HepG2 (cell line): ENCODE measurements around the gene ABHD4. TPM values are rescaled to one million over a fixed set of nuclear protein-coding genes. Genes with fewer than 3 reads are reported as not detected.

ENCODE experiments used
- ATF3 ChIP-seq: sonication (generic); formaldehyde crosslinking; IDR thresholded peaks from 2 replicates; pipeline ENCODE4 v1.4.0; 2020; ENCODE audit warnings: missing genetic modification reagents
- KAT7 ChIP-seq: IDR thresholded peaks from 2 replicates; pipeline ENCODE4 v1.6.1; 2018; ENCODE audit warnings: borderline replicate concordance, missing compliant biosample characterization
- MYNN ChIP-seq: sonication (generic); formaldehyde crosslinking; IDR thresholded peaks from 2 replicates; pipeline ENCODE4 v1.4.0; 2020; ENCODE audit warnings: mild to moderate bottlenecking, low read depth, missing genetic modification reagents
- YEATS2 ChIP-seq: sonication (generic); formaldehyde crosslinking; IDR thresholded peaks from 2 replicates; pipeline ENCODE4 v1.4.0; 2020; ENCODE audit warnings: missing genetic modification reagents, borderline replicate concordance
- ZBTB26 ChIP-seq: IDR thresholded peaks from 2 replicates; pipeline ENCODE4 v1.6.1; 2016; ENCODE audit warnings: missing compliant biosample characterization, missing genetic modification reagents, borderline replicate concordance
- ZMYM4 ChIP-seq: sonication (generic); formaldehyde crosslinking; IDR thresholded peaks from 2 replicates; pipeline ENCODE4 v1.8.1; 2023; ENCODE audit warnings: mild to moderate bottlenecking, missing genetic modification reagents
- polyA plus RNA-seq, 8 experiments: library from polyadenylated mRNA; depleted of rRNA in 3 of 8; stranded (reverse) in 7 of 8; unstranded in 1 of 8; fragments of >200 nt; fragmentation: Illumina TruSeq in 4 of 8; extraction: Trizol in 4 of 8; gene quantifications; 2 replicates each; pipeline versions ENCODE4 v1.2.1 to v1.2.3, GENCODE V29; 2011 to 2016; ENCODE audit warnings: low read depth in 4 of 8, missing spikeins in 1 of 8, mixed read lengths in 1 of 8; ENCODE audit not compliant: insufficient read depth in 1 of 8
- total RNA-seq, 5 experiments: library from RNA; depleted of rRNA; stranded (reverse); fragments of >200 nt; fragmentation: Illumina TruSeq; extraction: Trizol; gene quantifications; 2 replicates each; pipeline ENCODE4 v1.2.3, GENCODE V29; 2016; ENCODE audit warnings: low read depth in 1 of 5
- TF ChIP-seq, protein P1 (sequence below), 2 experiments: fragments of 450-650 bp in 1 of 2; sonication (generic) in 1 of 2; formaldehyde crosslinking in 1 of 2; IDR thresholded peaks; 2 replicates each; pipeline versions ENCODE4 v1.6.1 to v1.8.0; 2016 to 2022; ENCODE audit warnings: antibody characterized with exemption in 1 of 2, mild to moderate bottlenecking in 1 of 2, missing genetic modification reagents in 1 of 2
- TF ChIP-seq, protein P2 (sequence below): sonication (generic); formaldehyde crosslinking; IDR thresholded peaks from 2 replicates; pipeline ENCODE4 v1.5.0; 2020; ENCODE audit warnings: mild to moderate bottlenecking, missing genetic modification reagents
- TF ChIP-seq, protein P3 (sequence below): sonication (generic); formaldehyde crosslinking; IDR thresholded peaks from 2 replicates; pipeline ENCODE4 v1.4.0; 2020; ENCODE audit warnings: missing genetic modification reagents

ABHD4 gene
- total and polyA plus RNA-seq, 2 of the 13 experiments (the other 11 are each of a cell fraction or from before 2014, with no cell fraction given), result 16.1 to 47.5 TPM

DNA sequence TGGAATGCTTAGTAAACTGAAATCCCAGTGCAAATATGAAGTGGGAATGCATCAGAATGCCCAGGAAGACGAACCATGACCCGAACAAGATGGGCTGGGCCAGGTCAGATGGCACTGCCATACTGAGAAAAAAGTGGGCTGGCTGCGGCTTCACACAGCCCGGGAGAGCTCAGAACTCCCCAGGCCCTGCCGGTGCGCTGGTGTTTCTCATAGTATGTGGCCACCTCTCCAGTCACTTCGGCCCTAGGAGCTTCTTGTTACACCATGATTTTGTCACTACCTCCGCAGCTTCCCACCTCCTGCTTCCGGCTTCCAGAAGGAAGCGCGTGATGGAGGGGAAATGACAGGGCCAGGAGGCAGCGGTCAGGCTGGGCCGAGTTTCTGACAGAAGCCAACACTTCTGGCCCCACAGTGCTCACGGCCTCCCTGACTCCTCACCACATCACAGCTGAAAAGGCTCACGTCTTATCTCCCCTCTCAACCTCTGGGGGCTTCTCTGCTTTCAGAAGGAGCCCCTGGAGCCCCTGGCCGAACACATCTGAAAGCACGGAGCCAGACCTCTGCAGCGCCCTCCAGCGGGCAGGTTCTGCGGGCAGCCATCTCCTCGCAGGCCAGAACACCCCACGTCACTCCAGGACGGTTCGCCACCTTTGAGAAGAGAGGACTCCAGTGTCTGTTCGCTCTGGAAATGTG lies 39.7 kb upstream of the ABHD4 start (continued):
- TF ChIP-seq, protein P1, sequence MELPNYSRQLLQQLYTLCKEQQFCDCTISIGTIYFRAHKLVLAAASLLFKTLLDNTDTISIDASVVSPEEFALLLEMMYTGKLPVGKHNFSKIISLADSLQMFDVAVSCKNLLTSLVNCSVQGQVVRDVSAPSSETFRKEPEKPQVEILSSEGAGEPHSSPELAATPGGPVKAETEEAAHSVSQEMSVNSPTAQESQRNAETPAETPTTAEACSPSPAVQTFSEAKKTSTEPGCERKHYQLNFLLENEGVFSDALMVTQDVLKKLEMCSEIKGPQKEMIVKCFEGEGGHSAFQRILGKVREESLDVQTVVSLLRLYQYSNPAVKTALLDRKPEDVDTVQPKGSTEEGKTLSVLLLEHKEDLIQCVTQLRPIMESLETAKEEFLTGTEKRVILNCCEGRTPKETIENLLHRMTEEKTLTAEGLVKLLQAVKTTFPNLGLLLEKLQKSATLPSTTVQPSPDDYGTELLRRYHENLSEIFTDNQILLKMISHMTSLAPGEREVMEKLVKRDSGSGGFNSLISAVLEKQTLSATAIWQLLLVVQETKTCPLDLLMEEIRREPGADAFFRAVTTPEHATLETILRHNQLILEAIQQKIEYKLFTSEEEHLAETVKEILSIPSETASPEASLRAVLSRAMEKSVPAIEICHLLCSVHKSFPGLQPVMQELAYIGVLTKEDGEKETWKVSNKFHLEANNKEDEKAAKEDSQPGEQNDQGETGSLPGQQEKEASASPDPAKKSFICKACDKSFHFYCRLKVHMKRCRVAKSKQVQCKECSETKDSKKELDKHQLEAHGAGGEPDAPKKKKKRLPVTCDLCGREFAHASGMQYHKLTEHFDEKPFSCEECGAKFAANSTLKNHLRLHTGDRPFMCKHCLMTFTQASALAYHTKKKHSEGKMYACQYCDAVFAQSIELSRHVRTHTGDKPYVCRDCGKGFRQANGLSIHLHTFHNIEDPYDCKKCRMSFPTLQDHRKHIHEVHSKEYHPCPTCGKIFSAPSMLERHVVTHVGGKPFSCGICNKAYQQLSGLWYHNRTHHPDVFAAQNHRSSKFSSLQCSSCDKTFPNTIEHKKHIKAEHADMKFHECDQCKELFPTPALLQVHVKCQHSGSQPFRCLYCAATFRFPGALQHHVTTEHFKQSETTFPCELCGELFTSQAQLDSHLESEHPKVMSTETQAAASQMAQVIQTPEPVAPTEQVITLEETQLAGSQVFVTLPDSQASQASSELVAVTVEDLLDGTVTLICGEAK (IDR thresholded peaks at IDR 0.05), result no peak
- TF ChIP-seq, protein P1 (CRISPR knock-in tag; IDR thresholded peaks at IDR 0.05), result peak; percentile 53; the same call in 1 of the 2 replicates
- TF ChIP-seq ZMYM4 (CRISPR knock-in tag) (no peak), ATF3 (CRISPR knock-in tag) (0 out of 2 replicates have a peak, but pooled peaks have one; percentile 16), ZBTB26 (CRISPR knock-in tag) (0 out of 2 replicates have a peak, but pooled peaks have one; percentile 4), YEATS2 (CRISPR knock-in tag) (peak; percentile 49; the same call in 1 of the 2 replicates), KAT7 (CRISPR knock-in tag) (0 out of 2 replicates have a peak, but pooled peaks have one; percentile 60), MYNN (0 out of 2 replicates have a peak, but pooled peaks have one; percentile 15)
- TF ChIP-seq, protein P2, sequence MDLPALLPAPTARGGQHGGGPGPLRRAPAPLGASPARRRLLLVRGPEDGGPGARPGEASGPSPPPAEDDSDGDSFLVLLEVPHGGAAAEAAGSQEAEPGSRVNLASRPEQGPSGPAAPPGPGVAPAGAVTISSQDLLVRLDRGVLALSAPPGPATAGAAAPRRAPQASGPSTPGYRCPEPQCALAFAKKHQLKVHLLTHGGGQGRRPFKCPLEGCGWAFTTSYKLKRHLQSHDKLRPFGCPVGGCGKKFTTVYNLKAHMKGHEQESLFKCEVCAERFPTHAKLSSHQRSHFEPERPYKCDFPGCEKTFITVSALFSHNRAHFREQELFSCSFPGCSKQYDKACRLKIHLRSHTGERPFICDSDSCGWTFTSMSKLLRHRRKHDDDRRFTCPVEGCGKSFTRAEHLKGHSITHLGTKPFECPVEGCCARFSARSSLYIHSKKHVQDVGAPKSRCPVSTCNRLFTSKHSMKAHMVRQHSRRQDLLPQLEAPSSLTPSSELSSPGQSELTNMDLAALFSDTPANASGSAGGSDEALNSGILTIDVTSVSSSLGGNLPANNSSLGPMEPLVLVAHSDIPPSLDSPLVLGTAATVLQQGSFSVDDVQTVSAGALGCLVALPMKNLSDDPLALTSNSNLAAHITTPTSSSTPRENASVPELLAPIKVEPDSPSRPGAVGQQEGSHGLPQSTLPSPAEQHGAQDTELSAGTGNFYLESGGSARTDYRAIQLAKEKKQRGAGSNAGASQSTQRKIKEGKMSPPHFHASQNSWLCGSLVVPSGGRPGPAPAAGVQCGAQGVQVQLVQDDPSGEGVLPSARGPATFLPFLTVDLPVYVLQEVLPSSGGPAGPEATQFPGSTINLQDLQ, result peak; percentile 20; the same call in 1 of the 2 replicates
- TF ChIP-seq, protein P3, sequence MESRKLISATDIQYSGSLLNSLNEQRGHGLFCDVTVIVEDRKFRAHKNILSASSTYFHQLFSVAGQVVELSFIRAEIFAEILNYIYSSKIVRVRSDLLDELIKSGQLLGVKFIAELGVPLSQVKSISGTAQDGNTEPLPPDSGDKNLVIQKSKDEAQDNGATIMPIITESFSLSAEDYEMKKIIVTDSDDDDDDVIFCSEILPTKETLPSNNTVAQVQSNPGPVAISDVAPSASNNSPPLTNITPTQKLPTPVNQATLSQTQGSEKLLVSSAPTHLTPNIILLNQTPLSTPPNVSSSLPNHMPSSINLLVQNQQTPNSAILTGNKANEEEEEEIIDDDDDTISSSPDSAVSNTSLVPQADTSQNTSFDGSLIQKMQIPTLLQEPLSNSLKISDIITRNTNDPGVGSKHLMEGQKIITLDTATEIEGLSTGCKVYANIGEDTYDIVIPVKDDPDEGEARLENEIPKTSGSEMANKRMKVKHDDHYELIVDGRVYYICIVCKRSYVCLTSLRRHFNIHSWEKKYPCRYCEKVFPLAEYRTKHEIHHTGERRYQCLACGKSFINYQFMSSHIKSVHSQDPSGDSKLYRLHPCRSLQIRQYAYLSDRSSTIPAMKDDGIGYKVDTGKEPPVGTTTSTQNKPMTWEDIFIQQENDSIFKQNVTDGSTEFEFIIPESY, result peak; percentile 91
